ENCODE measurements around the gene RNF141. TPM values are rescaled to one million over a fixed set of nuclear protein-coding genes. Genes with fewer than 3 reads are reported as not detected.

The RNF141 gene
- total RNA-seq, 1 experiment from 2014 or later: 23.2 TPM

DNA sequence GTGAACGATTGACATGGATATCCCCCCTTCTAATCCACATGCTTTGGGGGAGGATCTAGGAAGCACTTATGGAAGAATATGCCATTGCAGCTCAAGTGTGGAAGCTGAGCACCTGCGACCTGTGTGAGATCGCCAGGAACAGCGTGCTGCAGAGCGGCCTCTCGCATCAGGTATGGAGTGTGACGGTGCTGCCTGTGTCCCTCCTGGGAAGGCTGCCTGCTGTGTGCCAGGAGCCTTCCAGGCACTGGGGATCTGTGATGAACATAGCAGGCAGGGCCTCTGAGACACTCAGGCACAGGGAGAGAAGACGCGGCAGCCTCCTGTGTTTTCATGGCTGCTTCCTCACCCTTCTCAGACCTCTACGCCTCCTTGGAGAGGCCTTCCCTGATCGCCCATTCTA, 36.5 kb downstream of the RNF141 start:
- ChIA-PET POLR2A (no interaction called here), CTCF (no interaction called here)
- Mint-ChIP-seq H3K4me3 (no peak overlapping the region), H3K4me1 (0 out of 2 replicates have a peak, but pooled peaks cover 2% of the 10 kb centered on the region), H3K9me3 (no peaks in the 10 kb centered on the region), H3K36me3 (peaks cover 6% of the 10 kb centered on the region; the same call in 1 of the 2 replicates), H3K27me3 (ENCODE audit: low read depth) (peaks cover 21% of the 10 kb centered on the region), H3K27ac (no peak overlapping the region)
- TF ChIP-seq, protein P1, sequence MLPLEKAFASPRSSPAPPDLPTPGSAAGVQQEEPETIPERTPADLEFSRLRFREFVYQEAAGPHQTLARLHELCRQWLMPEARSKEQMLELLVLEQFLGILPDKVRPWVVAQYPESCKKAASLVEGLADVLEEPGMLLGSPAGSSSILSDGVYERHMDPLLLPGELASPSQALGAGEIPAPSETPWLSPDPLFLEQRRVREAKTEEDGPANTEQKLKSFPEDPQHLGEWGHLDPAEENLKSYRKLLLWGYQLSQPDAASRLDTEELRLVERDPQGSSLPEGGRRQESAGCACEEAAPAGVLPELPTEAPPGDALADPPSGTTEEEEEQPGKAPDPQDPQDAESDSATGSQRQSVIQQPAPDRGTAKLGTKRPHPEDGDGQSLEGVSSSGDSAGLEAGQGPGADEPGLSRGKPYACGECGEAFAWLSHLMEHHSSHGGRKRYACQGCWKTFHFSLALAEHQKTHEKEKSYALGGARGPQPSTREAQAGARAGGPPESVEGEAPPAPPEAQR (CRISPR knock-in tag; IDR thresholded peaks at IDR 0.05): no peak
- TF ChIP-seq, protein P2, sequence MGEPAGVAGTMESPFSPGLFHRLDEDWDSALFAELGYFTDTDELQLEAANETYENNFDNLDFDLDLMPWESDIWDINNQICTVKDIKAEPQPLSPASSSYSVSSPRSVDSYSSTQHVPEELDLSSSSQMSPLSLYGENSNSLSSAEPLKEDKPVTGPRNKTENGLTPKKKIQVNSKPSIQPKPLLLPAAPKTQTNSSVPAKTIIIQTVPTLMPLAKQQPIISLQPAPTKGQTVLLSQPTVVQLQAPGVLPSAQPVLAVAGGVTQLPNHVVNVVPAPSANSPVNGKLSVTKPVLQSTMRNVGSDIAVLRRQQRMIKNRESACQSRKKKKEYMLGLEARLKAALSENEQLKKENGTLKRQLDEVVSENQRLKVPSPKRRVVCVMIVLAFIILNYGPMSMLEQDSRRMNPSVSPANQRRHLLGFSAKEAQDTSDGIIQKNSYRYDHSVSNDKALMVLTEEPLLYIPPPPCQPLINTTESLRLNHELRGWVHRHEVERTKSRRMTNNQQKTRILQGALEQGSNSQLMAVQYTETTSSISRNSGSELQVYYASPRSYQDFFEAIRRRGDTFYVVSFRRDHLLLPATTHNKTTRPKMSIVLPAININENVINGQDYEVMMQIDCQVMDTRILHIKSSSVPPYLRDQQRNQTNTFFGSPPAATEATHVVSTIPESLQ (CRISPR knock-in tag; IDR thresholded peaks at IDR 0.05): no peak
- no peak for TF ChIP-seq MYBL2 (CRISPR knock-in tag; IDR thresholded peaks at IDR 0.05)
- TF ChIP-seq, protein P3, sequence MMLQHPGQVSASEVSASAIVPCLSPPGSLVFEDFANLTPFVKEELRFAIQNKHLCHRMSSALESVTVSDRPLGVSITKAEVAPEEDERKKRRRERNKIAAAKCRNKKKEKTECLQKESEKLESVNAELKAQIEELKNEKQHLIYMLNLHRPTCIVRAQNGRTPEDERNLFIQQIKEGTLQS (CRISPR knock-in tag; conservative IDR thresholded peaks at IDR 0.05): no peak
- TF ChIP-seq FOXK1 (CRISPR knock-in tag; IDR thresholded peaks at IDR 0.05): no peak
- no peak for TF ChIP-seq ZNF121 (CRISPR knock-in tag; IDR thresholded peaks at IDR 0.05)
- TF ChIP-seq, protein P4, sequence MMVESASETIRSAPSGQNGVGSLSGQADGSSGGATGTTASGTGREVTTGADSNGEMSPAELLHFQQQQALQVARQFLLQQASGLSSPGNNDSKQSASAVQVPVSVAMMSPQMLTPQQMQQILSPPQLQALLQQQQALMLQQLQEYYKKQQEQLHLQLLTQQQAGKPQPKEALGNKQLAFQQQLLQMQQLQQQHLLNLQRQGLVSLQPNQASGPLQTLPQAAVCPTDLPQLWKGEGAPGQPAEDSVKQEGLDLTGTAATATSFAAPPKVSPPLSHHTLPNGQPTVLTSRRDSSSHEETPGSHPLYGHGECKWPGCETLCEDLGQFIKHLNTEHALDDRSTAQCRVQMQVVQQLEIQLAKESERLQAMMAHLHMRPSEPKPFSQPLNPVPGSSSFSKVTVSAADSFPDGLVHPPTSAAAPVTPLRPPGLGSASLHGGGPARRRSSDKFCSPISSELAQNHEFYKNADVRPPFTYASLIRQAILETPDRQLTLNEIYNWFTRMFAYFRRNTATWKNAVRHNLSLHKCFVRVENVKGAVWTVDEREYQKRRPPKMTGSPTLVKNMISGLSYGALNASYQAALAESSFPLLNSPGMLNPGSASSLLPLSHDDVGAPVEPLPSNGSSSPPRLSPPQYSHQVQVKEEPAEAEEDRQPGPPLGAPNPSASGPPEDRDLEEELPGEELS (CRISPR knock-in tag; IDR thresholded peaks at IDR 0.05): no peak
- TF ChIP-seq ZNF263 (CRISPR knock-in tag; IDR thresholded peaks at IDR 0.05; ENCODE audit: low read depth): no peak
- TF ChIP-seq, protein P5, sequence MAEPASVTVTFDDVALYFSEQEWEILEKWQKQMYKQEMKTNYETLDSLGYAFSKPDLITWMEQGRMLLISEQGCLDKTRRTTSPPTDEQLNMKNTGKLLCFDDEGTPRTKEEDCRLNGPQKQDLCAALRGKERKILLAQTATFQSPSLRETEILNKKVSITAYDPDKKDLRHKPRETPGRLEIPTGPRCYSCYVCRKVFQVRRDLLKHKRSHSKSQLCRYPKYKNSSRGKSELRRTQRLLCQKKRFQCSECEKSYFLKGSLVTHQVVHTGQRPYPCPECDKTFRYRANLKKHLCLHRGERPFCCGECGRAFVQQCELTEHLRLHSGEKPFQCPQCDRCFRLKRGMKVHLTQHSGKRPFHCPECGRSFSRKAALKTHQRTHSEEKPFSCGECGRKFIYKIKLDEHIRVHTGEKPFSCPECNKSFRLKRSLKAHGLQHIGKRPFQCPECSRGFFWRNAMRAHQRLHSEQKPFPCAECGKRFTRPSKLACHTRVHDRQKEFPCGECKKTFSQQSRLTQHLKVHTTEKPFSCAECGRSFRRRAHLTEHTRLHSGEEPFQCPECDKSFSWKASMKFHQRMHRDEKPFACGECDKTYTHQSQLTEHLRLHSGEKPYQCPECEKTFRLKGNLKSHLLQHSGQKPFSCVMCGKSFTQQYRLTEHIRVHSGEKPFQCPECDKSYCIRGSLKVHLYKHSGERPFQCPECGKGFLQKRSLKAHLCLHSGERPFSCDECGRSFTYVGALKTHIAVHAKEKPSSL (CRISPR knock-in tag; conservative IDR thresholded peaks at IDR 0.05): no peak
- DNase-seq (ENCODE audit: low spot score) (no peak), ATAC-seq (no peak)

DNA sequence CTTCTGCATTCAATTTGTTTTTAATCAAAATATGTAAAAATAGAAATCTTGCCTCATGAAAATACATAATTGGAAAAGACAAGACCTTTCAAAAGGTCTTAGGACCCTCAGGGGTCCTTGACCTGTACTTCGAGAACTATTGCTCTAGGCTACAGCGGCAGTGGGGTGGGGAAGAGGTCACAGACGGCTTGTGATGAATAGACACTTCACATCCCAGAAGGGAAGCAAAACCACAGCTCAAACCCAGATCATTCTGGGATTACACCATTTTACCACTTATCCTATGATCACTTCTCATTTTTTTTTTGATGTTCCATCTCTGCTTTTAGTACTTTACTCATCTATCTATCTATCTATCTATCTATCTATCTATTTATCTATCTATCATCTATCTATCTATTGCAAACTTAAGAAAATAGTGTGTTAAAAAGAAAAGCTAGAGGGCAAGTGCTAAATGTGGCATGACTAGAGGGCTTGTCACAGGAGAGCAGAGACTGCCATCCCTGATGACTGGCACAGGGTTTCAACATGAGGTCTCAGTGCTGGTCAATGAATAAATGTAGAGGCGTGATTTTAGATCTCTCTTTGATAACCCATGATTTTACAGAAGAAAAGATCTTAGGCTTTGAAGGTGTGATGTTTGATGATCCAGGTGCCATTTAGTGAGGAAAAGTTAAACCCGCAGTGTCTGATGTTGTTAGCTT, 37.1 kb downstream of the RNF141 start:
- 0 out of 2 replicates have a peak, but pooled peaks cover 2% of the 10 kb centered on the region for H3K4me1 Mint-ChIP-seq
- DNase-seq (ENCODE audit: low spot score) (no peak), ATAC-seq (no peak)
- no peaks in the 10 kb centered on the region for H3K9me3 Mint-ChIP-seq
- peaks cover 21% of the 10 kb centered on the region for H3K27me3 Mint-ChIP-seq (ENCODE audit: low read depth)
- no peak overlapping the region for H3K27ac Mint-ChIP-seq
- no peak overlapping the region for H3K4me3 Mint-ChIP-seq
- peaks cover 6% of the 10 kb centered on the region; the same call in 1 of the 2 replicates for H3K36me3 Mint-ChIP-seq
- POLR2A ChIA-PET: no interaction called here
- CTCF ChIA-PET: no interaction called here
- TF ChIP-seq, protein P6, sequence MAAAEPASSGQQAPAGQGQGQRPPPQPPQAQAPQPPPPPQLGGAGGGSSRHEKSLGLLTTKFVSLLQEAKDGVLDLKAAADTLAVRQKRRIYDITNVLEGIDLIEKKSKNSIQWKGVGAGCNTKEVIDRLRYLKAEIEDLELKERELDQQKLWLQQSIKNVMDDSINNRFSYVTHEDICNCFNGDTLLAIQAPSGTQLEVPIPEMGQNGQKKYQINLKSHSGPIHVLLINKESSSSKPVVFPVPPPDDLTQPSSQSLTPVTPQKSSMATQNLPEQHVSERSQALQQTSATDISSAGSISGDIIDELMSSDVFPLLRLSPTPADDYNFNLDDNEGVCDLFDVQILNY (CRISPR knock-in tag; IDR thresholded peaks at IDR 0.05): no peak
- no peak for TF ChIP-seq ETV6 (CRISPR knock-in tag; IDR thresholded peaks at IDR 0.05)
- no peak for TF ChIP-seq EMX1 (CRISPR knock-in tag; IDR thresholded peaks at IDR 0.05)
- no peak for TF ChIP-seq TP53 (CRISPR knock-in tag; IDR thresholded peaks at IDR 0.05)
- no peak for TF ChIP-seq GTF2I (CRISPR knock-in tag; conservative IDR thresholded peaks at IDR 0.05)
- TF ChIP-seq ZNF416 (CRISPR knock-in tag; IDR thresholded peaks at IDR 0.05): no peak
- TF ChIP-seq, protein P7, sequence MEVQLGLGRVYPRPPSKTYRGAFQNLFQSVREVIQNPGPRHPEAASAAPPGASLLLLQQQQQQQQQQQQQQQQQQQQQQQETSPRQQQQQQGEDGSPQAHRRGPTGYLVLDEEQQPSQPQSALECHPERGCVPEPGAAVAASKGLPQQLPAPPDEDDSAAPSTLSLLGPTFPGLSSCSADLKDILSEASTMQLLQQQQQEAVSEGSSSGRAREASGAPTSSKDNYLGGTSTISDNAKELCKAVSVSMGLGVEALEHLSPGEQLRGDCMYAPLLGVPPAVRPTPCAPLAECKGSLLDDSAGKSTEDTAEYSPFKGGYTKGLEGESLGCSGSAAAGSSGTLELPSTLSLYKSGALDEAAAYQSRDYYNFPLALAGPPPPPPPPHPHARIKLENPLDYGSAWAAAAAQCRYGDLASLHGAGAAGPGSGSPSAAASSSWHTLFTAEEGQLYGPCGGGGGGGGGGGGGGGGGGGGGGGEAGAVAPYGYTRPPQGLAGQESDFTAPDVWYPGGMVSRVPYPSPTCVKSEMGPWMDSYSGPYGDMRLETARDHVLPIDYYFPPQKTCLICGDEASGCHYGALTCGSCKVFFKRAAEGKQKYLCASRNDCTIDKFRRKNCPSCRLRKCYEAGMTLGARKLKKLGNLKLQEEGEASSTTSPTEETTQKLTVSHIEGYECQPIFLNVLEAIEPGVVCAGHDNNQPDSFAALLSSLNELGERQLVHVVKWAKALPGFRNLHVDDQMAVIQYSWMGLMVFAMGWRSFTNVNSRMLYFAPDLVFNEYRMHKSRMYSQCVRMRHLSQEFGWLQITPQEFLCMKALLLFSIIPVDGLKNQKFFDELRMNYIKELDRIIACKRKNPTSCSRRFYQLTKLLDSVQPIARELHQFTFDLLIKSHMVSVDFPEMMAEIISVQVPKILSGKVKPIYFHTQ (CRISPR knock-in tag; IDR thresholded peaks at IDR 0.05): no peak
- TF ChIP-seq ATF1 (CRISPR knock-in tag; IDR thresholded peaks at IDR 0.05): no peak
- TF ChIP-seq SMAD4 (CRISPR knock-in tag; IDR thresholded peaks at IDR 0.05): no peak
- TF ChIP-seq, protein P8, sequence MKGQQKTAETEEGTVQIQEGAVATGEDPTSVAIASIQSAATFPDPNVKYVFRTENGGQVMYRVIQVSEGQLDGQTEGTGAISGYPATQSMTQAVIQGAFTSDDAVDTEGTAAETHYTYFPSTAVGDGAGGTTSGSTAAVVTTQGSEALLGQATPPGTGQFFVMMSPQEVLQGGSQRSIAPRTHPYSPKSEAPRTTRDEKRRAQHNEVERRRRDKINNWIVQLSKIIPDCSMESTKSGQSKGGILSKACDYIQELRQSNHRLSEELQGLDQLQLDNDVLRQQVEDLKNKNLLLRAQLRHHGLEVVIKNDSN (CRISPR knock-in tag; IDR thresholded peaks at IDR 0.05): no peak
- no peak for TF ChIP-seq IRF2 (CRISPR knock-in tag; IDR thresholded peaks at IDR 0.05; ENCODE audit: borderline replicate concordance, low read depth)
- no peak for TF ChIP-seq JUN (CRISPR knock-in tag; IDR thresholded peaks at IDR 0.05)
- TF ChIP-seq, protein P9, sequence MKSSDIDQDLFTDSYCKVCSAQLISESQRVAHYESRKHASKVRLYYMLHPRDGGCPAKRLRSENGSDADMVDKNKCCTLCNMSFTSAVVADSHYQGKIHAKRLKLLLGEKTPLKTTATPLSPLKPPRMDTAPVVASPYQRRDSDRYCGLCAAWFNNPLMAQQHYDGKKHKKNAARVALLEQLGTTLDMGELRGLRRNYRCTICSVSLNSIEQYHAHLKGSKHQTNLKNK (CRISPR knock-in tag; IDR thresholded peaks at IDR 0.05): no peak

All from WTC11 (cell line).